Measurements from ENCODE around the gene ALLC. TPM values are rescaled to one million over a fixed set of nuclear protein-coding genes. Genes with fewer than 3 reads are reported as not detected.

Gene ALLC
- total RNA-seq, 1 donor from 2014 or later = not detected

- peak; percentile 76 for DNase-seq (ENCODE audit: low read depth)
- H3K27me3 ChIP-seq (ENCODE audit: control insufficient read depth, insufficient read depth, low read length) = no peaks in the 10 kb centered on the region
- TF ChIP-seq, protein P1, sequence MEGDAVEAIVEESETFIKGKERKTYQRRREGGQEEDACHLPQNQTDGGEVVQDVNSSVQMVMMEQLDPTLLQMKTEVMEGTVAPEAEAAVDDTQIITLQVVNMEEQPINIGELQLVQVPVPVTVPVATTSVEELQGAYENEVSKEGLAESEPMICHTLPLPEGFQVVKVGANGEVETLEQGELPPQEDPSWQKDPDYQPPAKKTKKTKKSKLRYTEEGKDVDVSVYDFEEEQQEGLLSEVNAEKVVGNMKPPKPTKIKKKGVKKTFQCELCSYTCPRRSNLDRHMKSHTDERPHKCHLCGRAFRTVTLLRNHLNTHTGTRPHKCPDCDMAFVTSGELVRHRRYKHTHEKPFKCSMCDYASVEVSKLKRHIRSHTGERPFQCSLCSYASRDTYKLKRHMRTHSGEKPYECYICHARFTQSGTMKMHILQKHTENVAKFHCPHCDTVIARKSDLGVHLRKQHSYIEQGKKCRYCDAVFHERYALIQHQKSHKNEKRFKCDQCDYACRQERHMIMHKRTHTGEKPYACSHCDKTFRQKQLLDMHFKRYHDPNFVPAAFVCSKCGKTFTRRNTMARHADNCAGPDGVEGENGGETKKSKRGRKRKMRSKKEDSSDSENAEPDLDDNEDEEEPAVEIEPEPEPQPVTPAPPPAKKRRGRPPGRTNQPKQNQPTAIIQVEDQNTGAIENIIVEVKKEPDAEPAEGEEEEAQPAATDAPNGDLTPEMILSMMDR (IDR thresholded peaks at IDR 0.05; ENCODE audit: insufficient read depth, low read length, severe bottlenecking) = no peak
- no peak for FAIRE-seq
- no peaks in the 10 kb centered on the region for H3K36me3 ChIP-seq (ENCODE audit: control insufficient read depth, insufficient read depth, low read length)
- no peak overlapping the region for H3K4me3 ChIP-seq (ENCODE audit: low read depth, low read length)
Measured at GRCh38 chr2:3712424-3712823, 54.4 kb downstream of the ALLC start.

- Histone ChIP-seq H3K36me3 (ENCODE audit: control insufficient read depth, insufficient read depth, low read length) (no peaks in the 10 kb centered on the region), H3K4me3 (ENCODE audit: low read depth, low read length) (no peak overlapping the region), H3K27me3 (ENCODE audit: control insufficient read depth, insufficient read depth, low read length) (no peaks in the 10 kb centered on the region)
- FAIRE-seq (no peak), DNase-seq (ENCODE audit: low read depth) (no peak)
- TF ChIP-seq, protein P1 (IDR thresholded peaks at IDR 0.05; ENCODE audit: insufficient read depth, low read length, severe bottlenecking) = no peak
Measured at GRCh38 chr2:3712831-3713503, 55.0 kb downstream of the ALLC start.

- Histone ChIP-seq H3K4me3 (ENCODE audit: low read depth, low read length) (no peak overlapping the region), H3K27me3 (ENCODE audit: control insufficient read depth, insufficient read depth, low read length) (no peaks in the 10 kb centered on the region), H3K36me3 (ENCODE audit: control insufficient read depth, insufficient read depth, low read length) (no peaks in the 10 kb centered on the region)
- FAIRE-seq (no peak), DNase-seq (ENCODE audit: low read depth) (no peak)
- TF ChIP-seq, protein P1 (IDR thresholded peaks at IDR 0.05; ENCODE audit: insufficient read depth, low read length, severe bottlenecking) = no peak
Measured at GRCh38 chr2:3718679-3719078, 60.7 kb downstream of the ALLC start.

- TF ChIP-seq, protein P1 (IDR thresholded peaks at IDR 0.05; ENCODE audit: insufficient read depth, low read length, severe bottlenecking) = no peak
- DNase-seq (ENCODE audit: low read depth) (no peak), FAIRE-seq (no peak)
- Histone ChIP-seq H3K27me3 (ENCODE audit: control insufficient read depth, insufficient read depth, low read length) (no peaks in the 10 kb centered on the region), H3K36me3 (ENCODE audit: control insufficient read depth, insufficient read depth, low read length) (no peaks in the 10 kb centered on the region), H3K4me3 (ENCODE audit: low read depth, low read length) (no peak overlapping the region)
Measured at GRCh38 chr2:3725002-3725401, 67.0 kb downstream of the ALLC start.

DNA sequence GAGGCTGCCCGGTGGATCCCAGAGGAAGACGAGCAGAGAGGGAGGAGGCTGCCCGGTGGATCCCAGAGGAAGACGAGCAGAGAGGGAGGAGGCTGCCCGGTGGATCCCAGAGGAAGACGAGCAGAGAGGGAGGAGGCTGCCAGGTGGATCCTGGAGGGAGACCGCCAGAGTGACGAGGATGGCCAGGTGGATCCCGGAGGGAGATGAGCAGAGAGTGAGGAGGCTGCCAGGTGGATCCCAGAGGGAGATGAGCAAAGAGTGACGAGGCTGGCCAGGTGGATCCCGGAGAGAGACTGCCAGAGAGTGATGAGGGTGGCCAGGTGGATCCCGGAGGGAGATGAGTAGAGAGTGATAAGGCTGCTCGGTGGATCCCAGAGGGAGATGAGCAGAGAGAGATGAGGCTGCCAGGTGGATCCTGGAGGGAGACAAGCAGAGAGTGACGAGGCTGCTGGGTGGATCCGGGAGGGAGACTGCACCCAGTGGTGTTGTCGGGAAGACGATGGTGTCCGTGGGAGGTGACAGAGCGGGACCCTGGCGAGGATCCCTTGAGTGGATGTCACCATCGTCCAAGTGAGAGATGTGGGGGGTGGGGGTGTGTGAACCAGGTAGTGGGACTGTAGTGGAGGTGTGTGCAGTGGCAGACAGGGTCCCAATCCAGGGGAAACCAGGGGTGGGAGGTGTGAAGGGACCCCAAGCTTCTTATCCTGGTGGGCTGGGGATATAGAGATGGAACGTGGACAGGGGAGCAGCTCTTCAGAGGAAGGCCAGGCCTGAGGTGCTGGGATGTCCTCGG lies 67.7 kb downstream of the ALLC start:
- no peaks in the 10 kb centered on the region for H3K36me3 ChIP-seq (ENCODE audit: control insufficient read depth, insufficient read depth, low read length)
- no peak overlapping the region for H3K4me3 ChIP-seq (ENCODE audit: low read depth, low read length)
- H3K27me3 ChIP-seq (ENCODE audit: control insufficient read depth, insufficient read depth, low read length) = no peaks in the 10 kb centered on the region
- DNase-seq (ENCODE audit: low read depth) = no peak
- no peak for FAIRE-seq
- TF ChIP-seq, protein P1 (IDR thresholded peaks at IDR 0.05; ENCODE audit: insufficient read depth, low read length, severe bottlenecking) = no peak
